Esophagus muscularis mucosa (tissue), 4 donors: ENCODE results near the gene RRAD. TPM values are rescaled to one million over a fixed set of nuclear protein-coding genes. Genes with fewer than 3 reads are reported as not detected.
A peak's percentile ranks its signal among the peaks of the same experiment; 100 is the strongest.

Experiments
- DNase-seq: peaks from one replicate; pipeline ENCODE4 v3.0.0-alpha.2; 2017; ENCODE audit errors: extremely low spot score
- H3K27ac ChIP-seq, 4 donors: fragments of 200-600 bp; sonication (generic); replicated peaks in 1 of 4; 1 replicate in 3 of 4; 2 replicates in 1 of 4; pipeline ENCODE4 v1.5.1; 2016 to 2019; ENCODE audit warnings: mild to moderate bottlenecking in 1 of 4
- H3K27me3 ChIP-seq, 4 donors: fragments of 200-600 bp; sonication (generic); one replicate each; pipeline versions ENCODE4 v1.5.1 to v1.6.0; 2016 to 2019
- H3K36me3 ChIP-seq, 4 donors: fragments of 200-600 bp; sonication (generic); one replicate each; pipeline ENCODE4 v1.5.1; 2016 to 2019
- H3K4me1 ChIP-seq, 4 donors: fragments of 200-600 bp; sonication (generic); one replicate each; pipeline ENCODE4 v1.5.1; 2016 to 2019
- H3K4me3 ChIP-seq, 4 donors: fragments of 200-600 bp; sonication (generic); 1 replicate in 2 of 4; 2 replicates in 2 of 4; pipeline ENCODE4 v1.5.1; 2016 to 2019; ENCODE audit warnings: mild to moderate bottlenecking in 4 of 4, moderate library complexity in 1 of 4
- H3K9me3 ChIP-seq, 4 donors: fragments of 200-600 bp; sonication (generic); 1 replicate in 3 of 4; 2 replicates in 1 of 4; pipeline ENCODE4 v1.5.1; 2016 to 2019
- EP300 ChIP-seq: sonication (generic); formaldehyde crosslinking; IDR thresholded peaks from one replicate; pipeline ENCODE4 v1.6.1; 2017; ENCODE audit warnings: antibody characterized with exemption
- POLR2A ChIP-seq: fragments of 450-650 bp; IDR thresholded peaks from one replicate; pipeline ENCODE4 v1.6.1; 2017; ENCODE audit warnings: antibody characterized with exemption, moderate library complexity, mild to moderate bottlenecking, low read depth
- POLR2AphosphoS5 ChIP-seq, 2 donors: sonication (generic); formaldehyde crosslinking; IDR thresholded peaks; one replicate each; pipeline ENCODE4 v1.6.1; 2017; ENCODE audit warnings: antibody characterized with exemption in 2 of 2
- WGBS: methylation state at CpG from one replicate; pipeline ENCODE4 v1.1.5; 2018; 5-methylcytosine and 5-hydroxymethylcytosine counted together
- intact Hi-C: fragments of 100-400 bp; cut with DNase I; formaldehyde crosslinking; loops from one replicate; pipeline ENCODE4 v1.15.1; 2023
- total RNA-seq, 4 donors: library from RNA; depleted of rRNA; stranded (reverse); fragments of >200 nt; gene quantifications; one replicate each; pipeline versions ENCODE4 v1.1.0 to v1.2.1, GENCODE V29; 2016
- TF ChIP-seq, protein P1 (sequence below), 3 experiments: fragments of 200-600 bp in 2 of 3; fragments of 450-650 bp in 1 of 3; sonication (generic) in 2 of 3; IDR thresholded peaks; one replicate each; pipeline ENCODE4 v1.5.1; 2017 to 2019; ENCODE audit warnings: antibody characterized with exemption in 3 of 3, mild to moderate bottlenecking in 2 of 3, moderate library complexity in 1 of 3

Gene RRAD
- total RNA-seq, 4 donors from 2014 or later = 36.4 to 64.9 (median 55.4) TPM

DNA sequence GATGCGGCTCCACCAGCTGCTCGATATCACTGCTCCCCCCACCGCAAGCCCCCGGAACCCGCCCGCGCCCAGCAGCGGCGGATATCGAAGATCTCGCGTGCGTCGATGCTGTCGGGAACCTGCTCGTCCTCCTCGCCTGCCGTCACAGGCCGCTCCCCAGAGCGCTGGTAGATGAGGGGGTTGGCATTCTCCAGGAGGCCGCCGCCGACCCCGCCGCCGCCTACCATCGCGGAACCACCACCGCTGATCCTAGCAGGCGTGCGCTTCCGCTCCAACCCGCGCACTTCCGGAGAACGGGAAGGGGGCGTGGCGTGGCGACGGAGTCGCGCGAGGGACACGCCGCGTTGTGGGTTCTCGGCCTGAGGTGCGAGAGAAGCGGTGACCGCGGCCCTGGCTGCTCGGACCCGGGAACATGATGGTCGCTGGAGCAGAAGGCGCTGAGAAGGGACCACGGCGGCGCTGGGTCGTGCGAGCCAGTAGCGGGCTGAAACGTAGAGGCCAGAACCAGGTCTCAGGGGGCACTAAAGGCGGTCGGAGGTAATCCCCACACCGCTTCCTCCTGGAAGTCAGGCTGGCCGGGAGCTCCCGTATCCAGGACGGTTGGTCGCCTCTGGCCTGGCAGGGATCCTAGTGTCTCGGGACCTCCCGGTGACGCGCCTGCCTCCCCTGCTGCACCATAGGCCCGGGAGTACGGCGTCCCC is 9.0 kb upstream of the RRAD start, which contains the start of gene CIAO2B:
Gene CIAO2B (minus strand): TSS at position 265 of the 701 bp plus-strand sequence. CDS start 38 bp downstream, at position 227.
- peak; percentile 96 for DNase-seq
- peaks cover 37 to 58% (median 48%) of the 10 kb centered on the region in 4 donors for H3K4me1 ChIP-seq
- intact Hi-C loops = no loop called here
- H3K27ac ChIP-seq = peak within 1 kb of the TSS; percentile 86 to 97 (median 93)
- TF ChIP-seq, protein P1, sequence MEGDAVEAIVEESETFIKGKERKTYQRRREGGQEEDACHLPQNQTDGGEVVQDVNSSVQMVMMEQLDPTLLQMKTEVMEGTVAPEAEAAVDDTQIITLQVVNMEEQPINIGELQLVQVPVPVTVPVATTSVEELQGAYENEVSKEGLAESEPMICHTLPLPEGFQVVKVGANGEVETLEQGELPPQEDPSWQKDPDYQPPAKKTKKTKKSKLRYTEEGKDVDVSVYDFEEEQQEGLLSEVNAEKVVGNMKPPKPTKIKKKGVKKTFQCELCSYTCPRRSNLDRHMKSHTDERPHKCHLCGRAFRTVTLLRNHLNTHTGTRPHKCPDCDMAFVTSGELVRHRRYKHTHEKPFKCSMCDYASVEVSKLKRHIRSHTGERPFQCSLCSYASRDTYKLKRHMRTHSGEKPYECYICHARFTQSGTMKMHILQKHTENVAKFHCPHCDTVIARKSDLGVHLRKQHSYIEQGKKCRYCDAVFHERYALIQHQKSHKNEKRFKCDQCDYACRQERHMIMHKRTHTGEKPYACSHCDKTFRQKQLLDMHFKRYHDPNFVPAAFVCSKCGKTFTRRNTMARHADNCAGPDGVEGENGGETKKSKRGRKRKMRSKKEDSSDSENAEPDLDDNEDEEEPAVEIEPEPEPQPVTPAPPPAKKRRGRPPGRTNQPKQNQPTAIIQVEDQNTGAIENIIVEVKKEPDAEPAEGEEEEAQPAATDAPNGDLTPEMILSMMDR (IDR thresholded peaks at IDR 0.05) = peak in 1 of 3 experiments; percentile 5
- TF ChIP-seq POLR2AphosphoS5 (IDR thresholded peaks at IDR 0.05) (peak; percentile 98 to 99), POLR2A (peak; percentile 90), EP300 (no peak)
- no peaks in the 10 kb centered on the region for H3K9me3 ChIP-seq
- peaks cover 3 to 53% (median 32%) of the 10 kb centered on the region in 4 donors for H3K36me3 ChIP-seq
- peak within 1 kb of the TSS; percentile 77 to 99 (median 90) for H3K4me3 ChIP-seq
- no peaks in the 10 kb centered on the region for H3K27me3 ChIP-seq
- WGBS = under 1% methylated on average over 17 of the region's 76 CpGs

DNA sequence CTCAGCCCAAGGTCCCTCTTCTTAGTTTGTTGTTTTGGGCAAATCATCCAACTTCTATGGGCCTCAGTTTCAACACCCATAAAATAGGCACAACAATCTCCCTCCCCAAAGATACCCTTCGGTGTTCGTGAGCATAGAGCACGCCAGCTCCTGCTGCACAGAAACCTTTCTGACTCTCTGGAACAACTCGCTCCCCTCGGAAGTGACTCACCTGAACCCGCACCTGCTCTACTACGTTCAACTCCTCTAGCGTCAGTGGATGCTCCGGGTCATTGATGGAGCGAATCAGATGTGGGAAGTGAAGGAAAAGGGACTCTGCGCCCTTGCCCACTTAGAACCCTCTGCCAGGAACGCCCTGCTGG is 8.4 kb upstream of the RRAD start:
- peaks cover 37 to 59% (median 48%) of the 10 kb centered on the region in 4 donors for H3K4me1 ChIP-seq
- intact Hi-C loops = no loop called here
- H3K36me3 ChIP-seq = peaks cover 0 to 48% (median 27%) of the 10 kb centered on the region in 4 donors
- 7% methylated on average over 10 of the region's 12 CpGs for WGBS
- peak overlapping the region; percentile 86 to 97 (median 93) for H3K27ac ChIP-seq
- TF ChIP-seq, protein P1 (IDR thresholded peaks at IDR 0.05) = no peak
- TF ChIP-seq POLR2AphosphoS5 (IDR thresholded peaks at IDR 0.05) = no peak
- no peak for TF ChIP-seq POLR2A
- no peak for TF ChIP-seq EP300
- no peaks in the 10 kb centered on the region for H3K27me3 ChIP-seq
- H3K9me3 ChIP-seq = no peaks in the 10 kb centered on the region
- peak overlapping the region; percentile 77 to 99 (median 90) for H3K4me3 ChIP-seq
- no peak for DNase-seq

DNA sequence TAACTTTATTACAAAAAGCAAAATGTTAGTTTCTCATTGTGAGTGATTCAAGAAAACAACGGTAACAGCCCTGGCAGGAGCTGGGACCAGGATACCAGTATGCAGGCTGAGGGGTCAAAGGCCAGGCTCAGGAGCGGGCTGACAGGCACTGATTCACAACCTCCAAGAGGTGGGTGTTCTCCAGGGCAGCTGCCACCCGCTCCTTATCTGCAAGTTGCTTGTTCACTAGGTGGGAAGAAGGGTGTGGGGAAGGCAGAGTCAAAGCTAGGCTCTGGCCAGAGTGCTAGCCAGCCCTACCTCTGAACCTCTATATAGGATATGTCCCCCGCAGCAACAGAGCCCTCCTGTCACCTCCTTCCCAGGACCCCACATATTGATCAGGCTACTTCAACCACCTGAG is 6.7 kb upstream of the RRAD start:
- intact Hi-C loops = no loop called here
- Histone ChIP-seq H3K9me3 (no peaks in the 10 kb centered on the region), H3K4me1 (peaks cover 39 to 60% (median 52%) of the 10 kb centered on the region in 4 donors), H3K36me3 (peaks cover 0 to 31% (median 15%) of the 10 kb centered on the region in 4 donors), H3K4me3 (no peak overlapping the region), H3K27ac (no peak overlapping the region), H3K27me3 (no peaks in the 10 kb centered on the region)
- no peak for DNase-seq
- no peak for TF ChIP-seq POLR2A
- WGBS = 92% methylated on average over 4 of the region's 4 CpGs

DNA sequence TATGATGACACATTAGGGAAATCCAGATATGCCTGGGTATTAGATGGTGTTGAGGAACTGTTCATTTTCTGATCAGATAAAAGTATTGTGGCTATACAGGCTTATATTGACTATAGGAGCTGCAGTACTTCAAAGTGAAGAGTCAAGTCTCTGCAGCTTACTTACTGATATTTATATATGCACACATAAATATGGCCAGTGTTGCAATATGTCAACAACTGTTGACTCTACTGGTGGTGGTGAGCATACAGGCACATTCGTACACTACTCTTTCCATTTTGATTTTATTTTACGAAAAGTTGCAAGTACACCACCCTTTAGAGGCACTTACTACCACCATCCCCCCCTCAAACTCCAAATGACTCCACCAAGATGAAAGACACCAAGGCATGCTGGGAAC is 6.3 kb upstream of the RRAD start:
- intact Hi-C loops = no loop called here
- no peak for TF ChIP-seq POLR2A
- TF ChIP-seq EP300 = no peak
- no peak for TF ChIP-seq POLR2AphosphoS5 (IDR thresholded peaks at IDR 0.05)
- TF ChIP-seq, protein P1 (IDR thresholded peaks at IDR 0.05) = no peak
- Histone ChIP-seq H3K27ac (no peak overlapping the region), H3K36me3 (peaks cover 0 to 31% (median 15%) of the 10 kb centered on the region in 4 donors), H3K4me1 (peaks cover 38 to 60% (median 52%) of the 10 kb centered on the region in 4 donors), H3K27me3 (no peaks in the 10 kb centered on the region), H3K9me3 (no peaks in the 10 kb centered on the region), H3K4me3 (no peak overlapping the region)
- DNase-seq = no peak
- WGBS = 92% methylated on average over 2 of the region's 2 CpGs

DNA sequence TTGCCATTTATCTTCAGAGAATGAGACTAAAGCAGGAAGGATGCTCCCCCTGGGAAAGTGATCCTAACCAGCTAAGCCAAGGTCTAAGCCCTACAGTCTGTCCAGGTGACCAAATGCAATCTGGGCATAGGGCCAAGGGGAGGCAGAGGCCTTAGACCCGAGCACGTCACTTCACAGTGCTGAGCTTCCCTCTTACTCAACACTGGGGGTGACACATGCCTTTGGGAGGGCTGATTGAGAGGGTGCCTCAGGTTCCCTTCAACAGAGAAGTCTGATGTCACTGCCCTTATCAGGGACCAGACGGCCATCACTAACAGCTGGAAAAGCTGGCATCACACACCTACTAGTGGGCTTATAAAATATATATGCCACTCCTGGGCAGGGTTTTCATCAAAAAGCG is 4.9 kb upstream of the RRAD start:
- intact Hi-C loops = no loop called here
- TF ChIP-seq POLR2AphosphoS5 (IDR thresholded peaks at IDR 0.05) (no peak), POLR2A (no peak), EP300 (no peak)
- TF ChIP-seq, protein P1 (IDR thresholded peaks at IDR 0.05) = no peak
- H3K4me1 ChIP-seq = peaks cover 35 to 60% (median 52%) of the 10 kb centered on the region in 4 donors
- no peak overlapping the region for H3K27ac ChIP-seq
- H3K9me3 ChIP-seq = no peaks in the 10 kb centered on the region
- no peak overlapping the region for H3K4me3 ChIP-seq
- H3K36me3 ChIP-seq = peaks cover 0 to 31% (median 15%) of the 10 kb centered on the region in 4 donors
- H3K27me3 ChIP-seq = no peaks in the 10 kb centered on the region
- DNase-seq = no peak
- 54% methylated on average over 4 of the region's 4 CpGs for WGBS
